A673 (cell line): ENCODE data around the gene DMXL1. TPM values are rescaled to one million over a fixed set of nuclear protein-coding genes. Genes with fewer than 3 reads are reported as not detected.

Experiments used
- BruUV-seq: library from RNA; stranded (reverse); fragments of 400-500 nt; replicated peaks from 2 replicates; lab custom pipeline; 2021; lab: Mats Ljungman, UMichigan
- CTCF ChIA-PET: fragments of 300-600 bp; sonication (Branson Sonifier 250); formaldehyde crosslinking; loops from one replicate; lab custom pipeline; 2022; ENCODE audit warnings: antibody characterized with exemption; lab: Charles Lee
- POLR2A ChIA-PET: fragments of 300-600 bp; sonication (Branson Sonifier 250); formaldehyde crosslinking; loops from one replicate; lab custom pipeline; 2022; ENCODE audit warnings: antibody characterized with exemption; ENCODE audit not compliant: low non-redundant PET; lab: Charles Lee
- DNase-seq: peaks from one replicate; pipeline ENCODE4 v3.0.0-alpha.2; 2015; ENCODE audit warnings: low spot score
- H3K27ac ChIP-seq: fragments of 200-600 bp; sonication (generic); 2 replicates; pipeline ENCODE4 v1.5.1; 2016; ENCODE audit warnings: mixed run types, low read depth, mild to moderate bottlenecking, mixed read lengths, antibody characterized with exemption, low read length; ENCODE audit not compliant: poor library complexity, severe bottlenecking
- H3K27me3 ChIP-seq: fragments of 200-600 bp; sonication (generic); replicated peaks from 2 replicates; pipeline ENCODE4 v1.6.1; 2017; ENCODE audit warnings: mixed run types, low read depth, mild to moderate bottlenecking, mixed read lengths, antibody characterized with exemption, low read length; ENCODE audit not compliant: insufficient read depth, poor library complexity
- H3K36me3 ChIP-seq: fragments of 200-600 bp; sonication (generic); 2 replicates; pipeline ENCODE4 v1.6.1; 2016; ENCODE audit warnings: mixed run types, mild to moderate bottlenecking, mixed read lengths, antibody characterized with exemption, low read length; ENCODE audit not compliant: insufficient read depth, poor library complexity, severe bottlenecking
- H3K4me1 ChIP-seq: fragments of 200-600 bp; sonication (generic); 2 replicates; pipeline ENCODE4 v1.6.1; 2017; ENCODE audit warnings: mixed run types, mild to moderate bottlenecking, mixed read lengths, antibody characterized with exemption, low read length; ENCODE audit not compliant: insufficient read depth, poor library complexity, severe bottlenecking
- H3K4me3 ChIP-seq: fragments of 200-600 bp; sonication (generic); 2 replicates; pipeline ENCODE4 v1.5.1; 2016; ENCODE audit warnings: low read depth, mixed run types, mild to moderate bottlenecking, mixed read lengths, low read length; ENCODE audit not compliant: poor library complexity, severe bottlenecking
- H3K9me3 ChIP-seq: fragments of 200-600 bp; sonication (generic); 2 replicates; pipeline ENCODE4 v1.6.1; 2016; ENCODE audit warnings: mixed run types, low read depth, mild to moderate bottlenecking, mixed read lengths, antibody characterized with exemption, low read length; ENCODE audit not compliant: poor library complexity, severe bottlenecking
- EZH2 ChIP-seq: fragments of 200-600 bp; sonication (generic); IDR thresholded peaks from 2 replicates; pipeline ENCODE4 v1.6.1; 2017; ENCODE audit warnings: borderline replicate concordance, low read depth, mild to moderate bottlenecking, mixed read lengths, antibody characterized with exemption, low read length; ENCODE audit not compliant: poor library complexity, severe bottlenecking
- intact Hi-C: fragments of 100-400 bp; cut with micrococcal nuclease; formaldehyde crosslinking; loops from one replicate; pipeline ENCODE4 v1.10.0; 2022; ENCODE audit not compliant: unreplicated experiment
- total RNA-seq: library from RNA; stranded (reverse); gene quantifications from 2 replicates; pipeline ENCODE4 v1.2.3, GENCODE V29; 2021
- TF ChIP-seq, protein P1 (sequence below): fragments of 300-800, 200-600 bp; sonication (generic); conservative IDR thresholded peaks from 2 replicates; pipeline ENCODE4 v1.5.1; 2017; ENCODE audit warnings: low read depth, mild to moderate bottlenecking, antibody characterized with exemption, low read length, moderate library complexity, mixed read lengths

Gene DMXL1
- total RNA-seq, 1 experiment from 2014 or later: 30.9 TPM

DNA sequence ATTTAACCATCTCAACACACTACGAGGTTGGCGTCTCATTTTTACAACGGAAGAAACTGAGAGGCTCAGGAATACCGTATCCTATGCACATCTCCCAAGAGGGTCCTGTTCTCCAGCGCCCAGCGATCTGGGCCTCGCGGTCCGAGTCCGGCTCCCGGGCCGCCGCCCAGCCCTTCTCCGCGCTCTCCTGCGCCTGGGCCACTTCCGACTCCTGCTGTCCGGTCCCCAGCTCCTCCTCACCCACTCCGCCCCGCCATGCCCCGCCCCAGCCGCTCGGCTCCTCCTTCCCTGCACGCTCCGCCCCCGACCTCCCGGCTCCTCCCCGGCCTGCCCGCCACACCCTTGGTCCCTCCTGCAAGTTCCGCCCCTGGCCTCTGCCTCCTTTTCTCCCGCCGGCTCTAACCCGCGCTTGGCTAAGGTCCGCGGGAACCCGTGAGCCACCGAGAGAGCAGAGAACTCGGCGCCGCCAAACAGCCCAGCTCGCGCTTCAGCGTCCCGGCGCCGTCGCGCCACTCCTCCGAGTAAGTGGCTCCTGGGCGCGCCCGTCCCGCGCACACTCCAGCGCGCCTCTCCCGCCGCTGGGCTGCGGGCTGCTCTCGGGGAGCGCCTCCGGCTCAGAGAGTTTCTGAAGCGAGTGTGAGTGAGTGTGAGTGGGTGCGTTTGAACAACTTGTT is 197.6 kb downstream of the DMXL1 start:
- intact Hi-C loops: loop anchor here (2.0 to 5.0 kb wide), 3 partner anchors 144 to 280 kb away; partner anchors contain the start of genes DMXL1 and DTWD2
- no TSS peak for BruUV-seq
- peak overlapping the region; percentile 65 for H3K27ac ChIP-seq

DNA sequence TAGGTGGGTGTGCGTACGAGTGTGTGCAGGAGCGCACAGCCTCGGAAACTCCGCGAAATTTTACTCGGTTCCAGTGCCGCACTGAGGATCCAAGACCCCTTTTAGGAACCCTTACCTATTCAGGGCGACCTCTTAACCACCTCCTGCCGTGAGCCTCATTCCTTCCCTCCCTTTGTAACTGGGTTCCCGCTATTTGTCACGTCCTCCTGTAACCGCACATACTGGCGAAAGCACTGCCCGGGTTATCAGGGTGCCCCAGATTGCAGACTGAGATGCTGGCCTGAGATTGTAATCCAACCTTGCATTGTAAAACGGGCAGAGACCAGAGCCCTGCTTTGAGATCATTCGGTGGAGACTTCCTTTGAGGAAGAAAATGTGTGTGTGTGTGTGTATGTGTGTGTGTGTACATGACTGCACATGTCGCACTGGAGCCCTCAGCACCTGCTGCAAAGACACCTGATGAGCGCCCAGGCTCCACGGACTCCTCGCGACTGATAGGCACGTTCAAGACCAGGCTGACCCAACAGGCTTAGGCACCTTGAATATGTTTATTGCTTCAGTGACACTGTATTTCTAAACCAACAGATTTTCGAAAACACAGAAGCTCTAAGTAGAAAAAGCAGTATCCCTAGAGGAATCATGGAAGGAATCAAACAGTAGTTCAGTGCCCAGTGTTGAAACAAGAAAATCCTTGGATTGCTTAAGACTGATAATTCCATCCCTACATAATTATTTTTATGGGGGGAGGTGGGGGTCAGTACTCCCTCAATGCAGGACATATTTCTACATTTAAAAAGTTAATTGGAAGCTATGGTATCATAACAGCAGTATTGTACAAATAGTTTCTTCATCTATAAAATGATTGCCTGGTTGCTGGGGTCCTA is 198.4 kb downstream of the DMXL1 start:
- BruUV-seq: TSS peak; percentile 45
- POLR2A ChIA-PET: no interaction called here
- intact Hi-C loops: loop anchor here (2.0 to 5.0 kb wide), 3 partner anchors 143 to 281 kb away; partner anchors contain the start of genes DMXL1 and DTWD2

More for the DNA sequence above, 197.6 kb downstream of the DMXL1 start:
- ChIA-PET CTCF (no interaction called here), POLR2A (no interaction called here)
- peak overlapping the region; percentile 84 for H3K4me3 ChIP-seq
- H3K27me3 ChIP-seq: no peaks in the 10 kb centered on the region
- H3K36me3 ChIP-seq: no peaks in the 10 kb centered on the region
- peak; percentile 90 for DNase-seq
- H3K9me3 ChIP-seq: no peaks in the 10 kb centered on the region
- TF ChIP-seq, protein P1, sequence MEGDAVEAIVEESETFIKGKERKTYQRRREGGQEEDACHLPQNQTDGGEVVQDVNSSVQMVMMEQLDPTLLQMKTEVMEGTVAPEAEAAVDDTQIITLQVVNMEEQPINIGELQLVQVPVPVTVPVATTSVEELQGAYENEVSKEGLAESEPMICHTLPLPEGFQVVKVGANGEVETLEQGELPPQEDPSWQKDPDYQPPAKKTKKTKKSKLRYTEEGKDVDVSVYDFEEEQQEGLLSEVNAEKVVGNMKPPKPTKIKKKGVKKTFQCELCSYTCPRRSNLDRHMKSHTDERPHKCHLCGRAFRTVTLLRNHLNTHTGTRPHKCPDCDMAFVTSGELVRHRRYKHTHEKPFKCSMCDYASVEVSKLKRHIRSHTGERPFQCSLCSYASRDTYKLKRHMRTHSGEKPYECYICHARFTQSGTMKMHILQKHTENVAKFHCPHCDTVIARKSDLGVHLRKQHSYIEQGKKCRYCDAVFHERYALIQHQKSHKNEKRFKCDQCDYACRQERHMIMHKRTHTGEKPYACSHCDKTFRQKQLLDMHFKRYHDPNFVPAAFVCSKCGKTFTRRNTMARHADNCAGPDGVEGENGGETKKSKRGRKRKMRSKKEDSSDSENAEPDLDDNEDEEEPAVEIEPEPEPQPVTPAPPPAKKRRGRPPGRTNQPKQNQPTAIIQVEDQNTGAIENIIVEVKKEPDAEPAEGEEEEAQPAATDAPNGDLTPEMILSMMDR: no peak
- TF ChIP-seq EZH2: no peak
- no peaks in the 10 kb centered on the region for H3K4me1 ChIP-seq

GRCh38 chr5:119270121-119270565 is 199.3 kb downstream of the DMXL1 start:
- CTCF ChIA-PET: no interaction called here
- POLR2A ChIA-PET: no interaction called here

More for the DNA sequence above, 198.4 kb downstream of the DMXL1 start:
- Histone ChIP-seq H3K27me3 (no peaks in the 10 kb centered on the region), H3K4me1 (no peaks in the 10 kb centered on the region), H3K9me3 (no peaks in the 10 kb centered on the region), H3K36me3 (no peaks in the 10 kb centered on the region), H3K4me3 (peak overlapping the region; percentile 84), H3K27ac (peak overlapping the region; percentile 65)
- TF ChIP-seq EZH2: no peak
- TF ChIP-seq, protein P1: no peak
- DNase-seq: peak; percentile 20
- CTCF ChIA-PET: no interaction called here

More at GRCh38 chr5:119270121-119270565, 199.3 kb downstream of the DMXL1 start:
- no TSS peak for BruUV-seq
- H3K4me3 ChIP-seq: no peak overlapping the region
- H3K27ac ChIP-seq: no peak overlapping the region
- no peaks in the 10 kb centered on the region for H3K9me3 ChIP-seq
- no peaks in the 10 kb centered on the region for H3K27me3 ChIP-seq
- H3K4me1 ChIP-seq: no peaks in the 10 kb centered on the region
- no peak for DNase-seq
- no peaks in the 10 kb centered on the region for H3K36me3 ChIP-seq
- intact Hi-C loops: no loop called here
- TF ChIP-seq, protein P1: no peak
- TF ChIP-seq EZH2: no peak
